Ectodermal cell (in vitro differentiated cells): ENCODE measurements around the gene SMAP1.

Experiments
- H3K27ac ChIP-seq: 2 replicates; pipeline ENCODE4 v1.7.0; 2013; ENCODE audit warnings: mild to moderate bottlenecking, low read depth, low read length; ENCODE audit not compliant: insufficient read depth, poor library complexity, severe bottlenecking
- H3K27me3 ChIP-seq: 2 replicates; pipeline ENCODE4 v1.7.0; 2013; ENCODE audit warnings: mild to moderate bottlenecking, low read length; ENCODE audit not compliant: insufficient read depth, control insufficient read depth, poor library complexity, severe bottlenecking
- H3K36me3 ChIP-seq: one replicate; pipeline ENCODE4 v1.7.0; 2013; ENCODE audit warnings: low read length; ENCODE audit not compliant: control insufficient read depth, insufficient read depth
- H3K4me1 ChIP-seq: one replicate; pipeline ENCODE4 v1.7.0; 2013; ENCODE audit warnings: low read length; ENCODE audit not compliant: control insufficient read depth, insufficient read depth
- H3K4me3 ChIP-seq: 2 replicates; pipeline ENCODE4 v1.7.0; 2013; ENCODE audit warnings: low read depth, low read length, control low read depth; ENCODE audit not compliant: insufficient read depth
- H3K9me3 ChIP-seq: 2 replicates; pipeline ENCODE4 v1.7.0; 2013; ENCODE audit warnings: mild to moderate bottlenecking, low read length, moderate library complexity; ENCODE audit not compliant: control insufficient read depth
- WGBS, 2 experiments: methylation state at CpG; one replicate each; pipeline ENCODE4 v1.1.7; 2013; ENCODE audit warnings: missing lambda C conversion rate in 2 of 2; 5-methylcytosine and 5-hydroxymethylcytosine counted together

Gene SMAP1

GRCh38 chr6:70831427-70831826 lies 163.7 kb downstream of the SMAP1 start:
- H3K4me1 ChIP-seq, result no peaks in the 10 kb centered on the region
- no peak overlapping the region for H3K27ac ChIP-seq
- WGBS, 2 experiments, result 94 to 95% methylated on average over 3 of the region's 3 CpGs
- H3K27me3 ChIP-seq, result no peaks in the 10 kb centered on the region
- no peaks in the 10 kb centered on the region for H3K9me3 ChIP-seq
- H3K36me3 ChIP-seq, result no peaks in the 10 kb centered on the region
- H3K4me3 ChIP-seq, result no peak overlapping the region

- Histone ChIP-seq H3K36me3 (no peaks in the 10 kb centered on the region), H3K9me3 (no peaks in the 10 kb centered on the region), H3K4me3 (no peak overlapping the region)
These were observed 166.8 kb downstream of the SMAP1 start for GRCh38 chr6:70834520-70834919.

GRCh38 chr6:70838907-70839285 lies 171.2 kb downstream of the SMAP1 start:
- Histone ChIP-seq H3K4me3 (no peak overlapping the region), H3K36me3 (no peaks in the 10 kb centered on the region), H3K27me3 (no peaks in the 10 kb centered on the region), H3K27ac (no peak overlapping the region), H3K4me1 (no peaks in the 10 kb centered on the region), H3K9me3 (no peaks in the 10 kb centered on the region)
- WGBS, 2 experiments, result 100% methylated on average over 2 of the region's 2 CpGs

More at GRCh38 chr6:70834520-70834919, 166.8 kb downstream of the SMAP1 start:
- H3K4me1 ChIP-seq, result no peaks in the 10 kb centered on the region
- WGBS, 2 experiments, result 97 to 100% methylated on average over 2 of the region's 2 CpGs
- no peak overlapping the region for H3K27ac ChIP-seq
- H3K27me3 ChIP-seq, result no peaks in the 10 kb centered on the region

GRCh38 chr6:70839286-70840266 lies 171.9 kb downstream of the SMAP1 start:
- H3K9me3 ChIP-seq, result no peaks in the 10 kb centered on the region
- H3K27ac ChIP-seq, result no peak overlapping the region
- H3K4me3 ChIP-seq, result no peak overlapping the region
- H3K36me3 ChIP-seq, result no peaks in the 10 kb centered on the region
- no peaks in the 10 kb centered on the region for H3K27me3 ChIP-seq
- 96% methylated on average over 7 of the region's 7 CpGs for WGBS, 2 experiments
- H3K4me1 ChIP-seq, result no peaks in the 10 kb centered on the region

- H3K9me3 ChIP-seq, result no peaks in the 10 kb centered on the region
- no peaks in the 10 kb centered on the region for H3K4me1 ChIP-seq
- no peak overlapping the region for H3K27ac ChIP-seq
- no peak overlapping the region for H3K4me3 ChIP-seq
- H3K27me3 ChIP-seq, result no peaks in the 10 kb centered on the region
- WGBS, 2 experiments, result 96% methylated on average over 8 of the region's 8 CpGs
- no peaks in the 10 kb centered on the region for H3K36me3 ChIP-seq
These were observed 173.4 kb downstream of the SMAP1 start for GRCh38 chr6:70841112-70841511.

GRCh38 chr6:70842541-70842940 lies 174.9 kb downstream of the SMAP1 start:
- Histone ChIP-seq H3K4me1 (no peaks in the 10 kb centered on the region), H3K4me3 (no peak overlapping the region)
- WGBS, 2 experiments, result 96% methylated on average over 8 of the region's 8 CpGs

GRCh38 chr6:70843328-70843918 lies 175.7 kb downstream of the SMAP1 start:
- no peaks in the 10 kb centered on the region for H3K9me3 ChIP-seq
- H3K36me3 ChIP-seq, result no peaks in the 10 kb centered on the region
- H3K27me3 ChIP-seq, result no peaks in the 10 kb centered on the region
- no peak overlapping the region for H3K4me3 ChIP-seq
- WGBS, 2 experiments, result 87 to 91% methylated on average over 4 of the region's 4 CpGs
- no peaks in the 10 kb centered on the region for H3K4me1 ChIP-seq
- H3K27ac ChIP-seq, result no peak overlapping the region

More at GRCh38 chr6:70842541-70842940, 174.9 kb downstream of the SMAP1 start:
- H3K27ac ChIP-seq, result no peak overlapping the region
- H3K9me3 ChIP-seq, result no peaks in the 10 kb centered on the region
- H3K27me3 ChIP-seq, result no peaks in the 10 kb centered on the region
- no peaks in the 10 kb centered on the region for H3K36me3 ChIP-seq

- Histone ChIP-seq H3K27ac (no peak overlapping the region), H3K4me3 (no peak overlapping the region), H3K9me3 (no peaks in the 10 kb centered on the region), H3K27me3 (no peaks in the 10 kb centered on the region), H3K4me1 (no peaks in the 10 kb centered on the region), H3K36me3 (no peaks in the 10 kb centered on the region)
- WGBS, 2 experiments, result 86 to 100% methylated on average over 1 of the region's 1 CpG
These were observed 176.6 kb downstream of the SMAP1 start for GRCh38 chr6:70844301-70844700.

GRCh38 chr6:70846207-70846835 lies 178.6 kb downstream of the SMAP1 start:
- WGBS, 2 experiments, result 96 to 97% methylated on average over 8 of the region's 8 CpGs
- Histone ChIP-seq H3K4me1 (no peaks in the 10 kb centered on the region), H3K27me3 (no peaks in the 10 kb centered on the region), H3K27ac (no peak overlapping the region), H3K36me3 (no peaks in the 10 kb centered on the region), H3K4me3 (no peak overlapping the region), H3K9me3 (no peaks in the 10 kb centered on the region)
